GM18517 (cell line): ENCODE data around the gene GATA2.

ENCODE experiments used
- ATAC-seq: cut with Tn5 transposase; IDR thresholded peaks from one replicate; pipeline ENCODE4 v1.9.1; 2021; ENCODE audit warnings: mild to moderate bottlenecking, moderate library complexity; ENCODE audit not compliant: unreplicated experiment

GATA2 gene

DNA sequence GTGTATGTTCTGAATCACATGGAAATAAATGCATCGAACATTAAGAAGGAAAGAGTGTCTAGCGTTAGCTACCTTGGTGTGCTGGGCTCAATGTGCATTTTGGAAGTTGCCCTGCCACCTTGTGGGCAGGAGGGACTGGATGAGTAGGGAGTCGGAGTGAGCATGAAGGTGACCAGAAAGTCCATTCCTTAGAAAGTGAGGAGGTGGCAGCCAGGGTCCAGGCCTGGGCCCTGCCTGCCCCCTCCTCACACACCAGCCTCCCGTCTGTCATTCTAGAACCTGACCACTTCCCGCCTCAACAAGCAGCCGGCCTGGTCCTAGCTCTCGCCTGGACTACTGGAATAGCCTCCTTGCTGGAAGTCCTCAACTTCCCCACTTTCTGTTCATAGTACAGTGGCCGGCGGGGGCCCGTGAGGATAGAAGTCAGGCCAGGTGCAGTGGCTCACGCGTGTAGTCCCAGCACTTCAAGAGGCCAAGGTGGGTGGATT lies 10.2 kb upstream of the GATA2 start:
- ATAC-seq: no peak

DNA sequence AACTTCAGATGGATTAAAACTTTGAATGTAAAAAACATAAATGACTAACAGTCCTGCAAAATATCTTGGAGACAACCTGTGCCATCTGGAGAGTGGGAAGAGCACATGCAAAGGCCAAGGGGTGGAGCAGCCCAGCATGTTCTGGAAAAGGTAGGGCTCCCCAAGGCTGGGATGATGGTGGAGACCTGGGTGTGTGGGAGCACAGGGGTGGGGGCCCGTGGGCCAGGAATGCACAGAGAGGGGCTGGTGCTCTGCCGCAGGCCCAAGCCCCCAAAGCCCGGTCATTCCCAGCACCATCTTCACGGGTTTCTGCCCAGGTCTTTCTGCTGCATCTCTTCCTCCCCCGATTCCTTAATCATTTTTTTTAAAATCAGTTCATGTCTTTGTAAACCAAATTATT lies 9.7 kb upstream of the GATA2 start:
- no peak for ATAC-seq

DNA sequence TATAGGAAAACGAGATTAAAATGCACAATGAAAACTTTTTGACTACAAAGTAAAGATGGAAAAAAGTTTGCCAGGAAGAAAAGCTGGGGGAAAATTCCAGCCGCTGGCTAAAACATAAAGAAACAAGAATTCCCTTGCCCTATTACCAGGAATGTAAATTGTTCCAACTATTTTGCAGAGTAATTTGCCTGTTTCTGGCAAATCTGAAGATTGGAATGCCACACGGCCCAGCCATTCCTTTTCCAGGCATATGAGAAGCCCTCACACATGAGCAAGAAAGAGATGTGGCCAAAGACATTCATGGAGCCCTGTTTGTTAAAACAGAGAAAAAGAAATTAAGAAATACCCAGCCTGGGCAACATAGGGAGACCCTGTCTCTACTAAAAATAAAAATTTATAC lies 8.4 kb upstream of the GATA2 start:
- no peak for ATAC-seq

DNA sequence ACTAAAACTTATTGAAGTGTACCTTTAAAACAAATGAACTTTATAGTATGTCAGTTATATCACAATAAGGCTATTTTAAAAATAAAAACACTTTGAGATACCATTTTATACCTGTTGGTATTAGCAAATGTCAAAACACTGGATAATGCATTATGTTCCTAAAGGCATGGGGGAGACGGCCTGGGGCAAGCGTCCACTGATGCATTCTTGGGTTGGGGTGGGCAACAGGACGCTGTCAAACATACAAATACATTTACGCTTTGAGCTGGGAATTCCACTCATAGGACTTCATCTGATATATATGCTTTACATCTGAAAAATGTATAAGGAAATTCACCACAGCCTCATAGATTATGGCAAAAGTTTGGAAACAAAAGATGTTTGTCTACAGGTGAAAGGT lies 7.6 kb upstream of the GATA2 start:
- ATAC-seq: no peak

DNA sequence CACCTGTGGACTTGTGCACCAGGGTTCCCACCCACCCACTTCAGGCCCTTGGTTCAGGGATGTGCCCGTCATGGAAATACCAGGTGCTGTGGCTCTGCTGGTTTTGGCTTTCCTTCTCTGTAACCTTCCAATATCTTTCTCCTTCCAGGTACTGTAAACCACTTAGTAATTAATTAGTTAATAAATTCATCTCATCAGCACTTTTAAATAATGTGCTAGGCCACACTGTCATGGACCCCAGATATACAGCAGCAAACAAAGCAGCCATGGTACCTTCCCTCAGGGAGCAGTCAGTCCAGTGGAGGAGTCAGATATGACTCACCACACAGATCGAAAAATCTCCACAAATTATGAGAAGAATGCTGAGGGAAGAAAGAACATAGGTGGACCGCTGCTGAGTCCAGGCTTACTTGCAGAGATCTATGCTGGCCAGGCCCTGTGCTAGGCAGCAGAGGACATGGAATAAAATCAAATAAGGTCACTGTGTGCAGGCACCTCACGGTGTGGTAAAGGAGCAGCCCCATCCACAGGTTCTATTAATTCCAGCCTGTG lies 6.8 kb upstream of the GATA2 start:
- ATAC-seq: no peak

DNA sequence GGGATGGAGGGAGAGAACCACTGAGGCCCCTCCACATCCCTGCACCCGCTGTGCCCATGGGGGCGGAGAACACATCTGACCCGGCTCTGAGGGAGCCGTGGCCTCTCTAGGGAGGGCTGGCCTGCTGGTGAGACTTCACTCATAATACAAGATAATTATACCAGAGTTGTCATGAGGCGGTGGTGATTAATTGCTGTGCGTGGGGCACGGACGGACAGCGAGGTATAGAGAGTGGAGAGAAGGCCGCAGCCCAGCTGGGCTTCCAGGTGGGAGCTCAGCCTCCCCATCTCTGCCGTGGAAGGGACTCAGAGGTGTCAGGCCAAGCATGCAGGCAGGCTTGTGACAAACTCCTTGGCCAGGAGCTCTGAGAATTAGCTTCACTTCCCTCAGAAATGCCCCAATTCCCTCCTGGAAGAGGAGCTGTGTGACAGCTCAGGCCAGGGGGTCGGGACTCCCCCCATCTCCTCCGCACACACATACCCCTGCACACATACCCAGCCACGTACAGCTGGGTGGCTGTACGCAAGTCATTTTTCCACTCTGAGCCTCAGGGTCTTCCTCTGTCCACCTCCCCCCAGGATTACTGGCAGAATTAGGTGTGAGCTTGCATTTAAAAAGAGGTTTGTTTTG lies 6.0 kb upstream of the GATA2 start:
- no peak for ATAC-seq

DNA sequence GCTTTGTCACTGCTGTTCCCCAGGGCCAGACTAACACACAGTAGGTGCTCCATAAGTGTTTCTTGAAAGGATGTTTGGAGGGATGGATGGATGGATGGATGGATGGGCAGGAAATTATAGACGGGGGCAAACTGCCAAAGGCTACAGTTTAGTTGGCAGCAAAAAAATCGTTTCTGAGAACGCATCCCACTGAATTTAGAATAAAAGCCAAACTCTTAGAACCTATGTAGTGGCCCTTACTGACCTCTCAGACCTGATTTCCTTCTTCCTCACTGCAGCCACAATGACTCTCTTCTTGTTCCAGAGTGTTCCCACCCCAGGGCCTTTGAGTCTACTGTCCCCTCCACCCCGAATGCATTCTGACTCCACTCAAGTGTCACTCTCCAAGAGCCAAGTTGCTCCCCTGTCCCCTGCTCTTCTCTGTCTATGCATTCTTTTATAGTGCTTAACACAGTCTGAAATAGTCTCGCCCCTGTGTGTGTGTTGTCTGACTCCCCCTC lies 5.2 kb upstream of the GATA2 start:
- ATAC-seq: no peak

DNA sequence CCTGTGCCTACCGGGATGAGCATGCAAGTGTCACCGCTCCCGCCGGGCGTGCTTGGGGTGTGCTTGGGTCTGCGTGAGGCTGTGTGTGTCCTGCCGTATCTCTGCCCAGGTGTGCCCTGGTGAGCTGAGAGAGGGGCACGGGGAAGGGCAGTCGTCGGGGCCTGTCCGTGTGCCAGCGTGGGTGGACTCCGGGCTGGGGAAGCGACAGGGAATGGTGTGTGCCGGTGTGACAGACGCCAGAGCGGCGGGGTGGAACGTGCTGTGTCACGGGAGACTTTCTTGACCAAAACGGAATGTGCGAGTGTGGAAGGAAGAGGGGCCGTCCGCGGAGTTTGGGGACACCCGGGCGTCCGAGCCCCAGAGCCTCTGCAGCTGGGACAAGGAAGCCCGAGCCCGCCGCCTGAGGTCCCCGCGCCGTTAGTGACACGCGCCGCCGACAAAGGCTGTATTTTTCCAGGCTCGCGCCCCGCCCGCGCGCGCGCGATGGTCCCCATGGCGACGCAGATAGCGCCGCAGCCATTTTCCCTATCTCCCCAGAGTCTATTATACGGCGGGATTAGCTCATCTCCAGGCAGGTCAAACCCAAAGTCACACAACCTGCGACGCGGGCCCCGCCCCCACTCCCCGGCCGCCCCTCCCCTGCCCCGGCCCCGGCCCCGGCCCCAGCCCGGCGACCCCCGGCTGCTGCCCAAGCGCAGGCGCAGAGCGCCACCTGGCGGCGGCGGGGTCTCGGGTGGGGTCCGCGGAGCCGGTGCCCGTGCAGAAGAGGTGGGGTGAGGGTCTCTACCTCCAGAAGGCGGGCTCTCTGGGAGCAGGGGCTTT lies 4.5 kb upstream of the GATA2 start:
- no peak for ATAC-seq

DNA sequence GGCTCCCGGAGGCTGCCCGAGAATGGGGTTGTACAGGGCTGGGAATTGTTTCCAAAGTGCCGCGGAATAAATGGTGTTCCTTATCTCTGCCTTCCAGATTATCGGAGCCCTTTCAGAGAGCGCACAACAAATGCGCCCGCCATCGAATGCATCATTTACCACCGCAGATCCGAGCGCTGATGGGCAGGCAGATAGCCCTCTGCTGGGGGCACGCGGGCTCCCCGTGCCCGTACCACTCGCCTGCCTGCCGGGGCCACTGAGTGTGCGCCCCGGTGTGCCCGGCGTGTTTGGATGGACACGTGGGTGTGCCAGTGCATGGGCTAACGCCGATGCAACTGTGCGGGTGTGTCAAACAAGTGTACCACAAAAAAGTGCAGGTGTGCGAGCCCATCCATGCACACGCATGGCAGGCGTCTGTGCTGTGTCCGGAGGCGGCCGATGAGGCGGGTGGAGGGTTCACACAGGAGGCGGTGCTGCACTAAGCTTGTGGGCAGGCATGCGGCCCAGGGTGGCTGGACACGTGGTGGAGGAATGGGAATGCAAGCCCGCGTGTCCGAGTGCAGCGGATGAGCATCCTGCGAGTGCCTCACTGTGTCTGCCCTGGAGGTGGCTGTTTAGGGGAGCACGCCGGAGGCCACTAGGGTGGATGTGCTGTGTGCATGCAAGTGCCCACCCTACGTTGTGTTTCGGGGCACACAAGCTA lies 3.8 kb upstream of the GATA2 start:
- ATAC-seq: no peak

DNA sequence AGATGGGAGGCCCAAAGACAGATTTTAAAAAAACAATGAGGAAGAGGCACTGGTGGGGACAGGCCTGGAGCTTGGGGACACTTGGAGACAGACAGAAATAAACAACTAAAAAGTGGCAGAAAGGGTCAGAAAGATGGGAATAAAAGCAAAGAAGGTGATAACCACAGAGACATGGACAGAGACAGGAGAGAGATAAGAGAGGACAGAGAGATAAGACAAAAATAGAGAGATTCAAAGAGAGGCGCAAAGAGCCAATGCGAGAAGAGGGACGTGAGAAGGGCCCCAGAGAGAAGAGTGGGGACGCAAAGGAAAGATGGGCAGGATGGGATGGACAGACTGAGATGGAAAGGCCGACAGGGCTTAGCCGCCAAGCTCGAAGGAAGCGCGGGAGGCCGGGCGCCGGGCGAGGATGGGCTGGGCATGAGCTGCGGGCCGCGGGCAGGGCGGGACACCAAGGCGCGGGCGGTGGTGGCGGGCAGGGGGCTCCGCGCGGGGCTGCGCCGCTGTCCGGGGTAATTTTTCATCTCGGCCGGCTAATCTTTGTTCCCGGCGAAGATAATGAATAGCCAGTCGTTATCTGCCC lies 3.1 kb upstream of the GATA2 start:
- no peak for ATAC-seq

DNA sequence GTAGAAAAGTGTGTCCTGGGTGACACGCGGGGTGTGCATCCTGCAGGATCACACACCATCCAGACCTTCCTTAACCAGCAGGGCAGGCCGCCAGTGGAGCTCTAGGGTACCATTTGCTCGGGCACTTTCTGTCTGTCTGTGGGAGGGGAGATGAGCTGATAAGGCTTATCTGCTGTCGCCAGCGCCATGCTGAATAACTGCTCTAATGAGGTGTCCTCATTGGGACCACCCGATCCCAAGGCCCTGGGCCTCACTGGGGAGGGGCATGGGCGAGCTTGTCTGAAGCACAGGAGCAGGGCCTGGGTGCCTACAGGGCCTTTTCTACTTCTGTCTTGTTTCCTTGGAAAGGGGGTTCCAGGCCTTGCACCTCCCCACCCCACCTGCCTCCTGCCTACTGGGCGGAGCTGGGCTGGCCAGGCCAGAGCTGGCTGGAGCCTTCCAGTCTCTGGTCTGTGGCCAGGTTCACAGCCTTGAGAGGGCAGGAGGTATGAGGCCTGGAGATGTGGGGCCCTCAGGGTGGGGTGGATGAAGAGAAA lies 2.5 kb upstream of the GATA2 start:
- ATAC-seq: no peak

DNA sequence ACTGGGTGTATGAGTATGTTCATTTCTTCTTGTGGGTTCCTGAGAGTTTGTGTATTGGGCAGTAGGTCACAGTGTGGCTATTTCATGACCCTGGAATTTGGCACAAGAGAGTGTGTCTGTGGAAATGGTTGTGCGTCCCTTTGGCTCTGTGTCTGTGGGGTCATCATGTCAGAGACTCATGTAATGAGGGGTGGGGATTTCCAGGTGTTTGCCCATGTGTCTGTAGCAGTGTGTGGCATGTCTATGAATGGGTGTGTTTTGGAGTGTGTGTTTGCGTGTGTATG lies 1.3 kb upstream of the GATA2 start:
- ATAC-seq: no peak

DNA sequence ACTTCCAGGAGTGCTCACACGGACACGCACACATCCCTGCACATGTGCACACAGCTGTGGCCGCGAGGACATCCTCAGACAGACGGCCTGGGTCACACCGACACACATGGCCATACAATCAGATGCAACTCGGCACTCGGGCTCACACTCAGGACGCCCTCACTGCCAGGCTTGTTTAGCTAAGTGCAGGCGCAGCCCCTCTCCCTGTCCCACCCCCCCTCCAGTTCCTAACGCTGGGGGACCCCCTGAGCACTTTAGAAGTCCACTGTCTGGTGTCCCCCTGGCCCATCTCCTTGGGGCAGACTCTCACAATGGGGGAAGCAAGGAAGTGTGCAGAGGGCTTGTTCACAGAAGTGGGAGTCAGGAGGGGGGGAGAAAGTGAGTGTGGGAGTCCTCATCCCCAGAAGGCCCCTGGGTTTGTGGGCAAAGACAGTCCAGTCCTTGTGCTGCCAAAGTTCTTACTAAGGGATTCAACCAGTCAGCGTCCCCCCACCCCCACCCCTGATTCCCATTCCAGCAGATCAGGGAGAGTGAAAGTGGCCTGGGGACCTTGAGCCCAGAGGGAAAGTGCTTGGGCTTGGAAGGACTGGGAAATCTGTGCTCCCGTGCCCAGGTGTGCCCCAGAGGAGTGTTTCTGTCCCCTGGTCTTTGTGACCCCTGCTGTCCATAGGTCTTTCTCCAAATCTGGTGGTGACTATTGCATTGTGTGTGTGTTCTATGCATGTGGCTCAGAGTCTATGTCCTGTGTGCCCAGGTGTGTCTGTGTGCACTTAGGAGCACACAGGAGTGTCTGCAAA lies 767 bp upstream of the GATA2 start:
- no peak for ATAC-seq

DNA sequence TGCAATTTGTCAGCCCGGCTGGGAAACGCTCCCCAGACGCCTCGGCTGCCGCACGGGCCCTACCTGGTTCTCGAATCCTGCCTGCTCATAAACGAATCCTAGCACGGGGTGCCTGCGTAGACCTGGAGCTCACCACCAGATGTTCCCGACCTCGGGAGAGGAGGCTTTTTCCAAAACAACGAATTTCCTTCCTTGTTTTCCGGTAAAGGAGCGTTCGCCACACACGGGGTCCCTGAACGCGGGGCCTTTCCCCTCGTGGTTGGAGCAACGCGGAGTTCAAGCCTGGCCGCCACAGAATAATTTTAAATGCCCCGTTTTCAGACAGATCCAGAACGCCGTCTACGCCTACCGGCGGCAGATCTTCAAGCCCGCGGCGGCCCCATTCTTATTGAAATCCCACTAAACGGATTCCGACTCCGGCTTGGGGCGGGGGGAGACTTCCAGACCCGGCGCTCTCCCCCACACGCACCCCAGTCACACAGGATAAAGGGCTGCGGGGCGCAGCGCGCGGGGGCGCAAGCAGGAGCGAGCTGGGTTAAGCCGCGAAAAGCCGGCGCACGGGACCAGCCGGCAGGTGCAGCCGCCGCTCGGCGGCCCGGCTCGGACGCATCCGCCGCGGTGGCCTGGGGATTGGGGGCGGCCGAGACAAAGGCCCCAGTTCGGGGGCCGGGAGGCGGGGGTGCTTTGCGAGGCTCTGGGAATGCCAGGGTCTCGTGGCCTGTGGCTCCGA lies 895 bp downstream of the GATA2 start:
- ATAC-seq: no peak

DNA sequence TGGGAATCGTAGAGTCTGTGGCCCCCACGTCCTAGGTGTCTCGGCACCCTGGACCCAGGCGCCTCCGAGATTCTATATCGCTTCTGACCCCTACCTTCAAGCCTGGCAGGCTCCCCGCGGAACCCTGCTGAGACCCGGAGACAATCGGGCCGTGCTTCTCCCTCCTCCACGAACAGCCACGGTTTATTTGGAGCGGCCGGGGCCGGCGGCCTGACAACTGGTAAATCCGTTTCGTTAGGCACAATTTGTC lies 1.4 kb downstream of the GATA2 start:
- ATAC-seq: no peak

DNA sequence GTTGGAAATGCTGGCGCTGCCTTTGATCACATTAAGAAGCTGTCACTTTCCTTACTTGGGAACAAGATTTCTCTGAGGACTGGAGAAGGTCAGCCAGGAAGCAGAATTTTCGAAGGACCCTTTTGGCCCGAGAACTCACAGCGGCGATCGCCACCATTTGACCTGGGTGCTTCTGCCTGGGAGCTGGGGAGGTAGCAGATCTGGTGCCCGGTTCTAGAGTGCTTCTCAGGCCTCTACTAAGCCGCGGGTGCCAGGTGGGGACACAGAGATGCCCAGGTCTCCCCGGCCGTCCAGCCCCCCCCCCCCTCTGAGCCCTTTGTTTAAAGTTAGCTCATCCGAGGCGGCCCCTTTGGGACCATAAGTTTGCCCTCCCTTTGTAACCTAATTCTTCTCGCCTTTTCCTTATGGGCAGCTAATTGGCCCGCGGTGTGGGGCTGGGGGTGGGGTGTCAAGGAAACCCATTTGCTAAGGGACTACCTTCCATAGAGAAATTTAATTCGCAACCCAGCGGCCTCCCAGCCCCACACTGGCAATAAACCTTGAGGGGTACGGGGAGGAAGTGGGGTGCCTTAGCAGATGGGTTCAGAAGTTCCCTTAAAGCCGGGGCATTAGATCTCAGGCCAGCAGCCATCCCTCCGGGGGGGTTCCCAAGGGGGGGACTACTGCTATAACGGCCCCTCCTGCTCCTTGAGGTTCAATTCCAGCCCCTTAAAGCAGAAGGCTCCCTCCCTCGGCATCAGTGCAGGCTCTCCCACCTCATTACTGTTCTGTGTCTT lies 1.9 kb downstream of the GATA2 start:
- ATAC-seq: no peak

DNA sequence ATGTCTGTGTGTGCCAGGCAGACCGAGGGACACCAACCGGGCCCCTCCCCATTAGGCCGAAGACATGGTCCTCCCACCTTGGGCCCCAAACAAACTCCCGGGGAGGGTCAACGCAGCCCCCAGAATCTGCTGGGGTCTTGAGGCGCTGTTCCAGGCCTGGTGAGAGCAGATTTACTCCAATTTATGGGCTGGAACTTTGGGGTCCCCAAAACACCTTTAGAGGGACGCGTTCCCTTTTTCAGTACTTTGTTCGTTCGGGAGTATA lies 2.4 kb downstream of the GATA2 start:
- ATAC-seq: no peak

DNA sequence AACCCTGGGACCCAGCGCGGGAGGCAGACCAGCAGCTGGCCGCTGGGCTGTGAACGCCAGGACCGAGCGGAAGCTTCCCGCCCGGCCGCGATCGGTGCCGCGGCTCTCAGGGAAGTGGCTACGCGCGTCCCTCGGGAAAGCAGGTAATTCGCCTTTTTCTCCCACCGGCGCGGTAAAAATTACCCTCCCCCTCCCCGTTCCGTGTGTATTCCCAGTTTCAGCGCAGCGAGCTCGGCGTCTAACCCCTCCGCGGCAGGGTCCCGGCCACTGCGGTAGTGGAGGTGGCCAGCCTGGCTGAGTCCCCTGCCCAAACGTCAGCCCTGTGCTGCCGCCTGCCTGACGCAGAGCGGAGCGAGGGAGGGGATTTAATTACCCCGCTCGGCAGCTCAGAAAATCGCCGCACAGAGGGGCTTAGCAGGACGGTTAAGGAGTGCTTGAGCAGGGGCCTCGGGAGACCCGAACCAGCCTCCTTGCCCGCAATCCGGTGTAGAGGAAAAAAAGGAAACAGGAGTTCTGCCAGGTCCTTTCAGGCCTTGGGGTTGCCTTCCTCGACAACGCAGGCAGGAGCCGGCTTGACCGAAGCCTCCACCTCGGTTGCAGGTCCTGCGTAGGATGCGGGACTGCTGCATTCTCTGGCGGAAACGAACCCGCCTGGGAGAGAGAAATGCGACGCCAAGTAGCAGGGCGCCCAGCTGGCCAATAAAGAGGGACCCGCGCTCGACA lies 2.9 kb downstream of the GATA2 start:
- ATAC-seq: no peak

DNA sequence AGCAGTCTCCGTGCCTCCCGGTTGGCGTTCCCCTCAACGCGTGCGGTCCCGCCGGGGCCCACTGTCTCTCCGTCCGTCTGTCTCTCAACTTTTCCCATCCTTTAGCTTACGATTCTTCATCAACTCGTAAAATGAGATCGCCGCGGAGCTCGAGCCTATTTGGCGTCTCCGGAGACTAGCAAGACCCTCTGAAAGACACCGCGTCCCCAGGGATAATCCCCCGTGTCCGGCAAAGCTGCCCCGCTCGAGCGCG lies 3.4 kb downstream of the GATA2 start:
- no peak for ATAC-seq
